Right atrium auricular region (tissue), 2 donors: ENCODE measurements around the gene BMP7. TPM values are rescaled to one million over a fixed set of nuclear protein-coding genes. Genes with fewer than 3 reads are reported as not detected.

Experiments
- DNase-seq: peaks from one replicate; pipeline ENCODE4 v3.0.0-alpha.2; 2019; ENCODE audit warnings: low spot score
- H3K27ac ChIP-seq, 2 donors: fragments of 200-600 bp; sonication (generic); 1 replicate in 1 of 2; 2 replicates in 1 of 2; pipeline ENCODE4 v1.5.1; 2016 to 2019
- H3K27me3 ChIP-seq, 2 donors: fragments of 200-600 bp; sonication (generic); one replicate each; pipeline versions ENCODE4 v1.5.1 to v1.6.0; 2017 to 2019
- H3K36me3 ChIP-seq: fragments of 200-600 bp; sonication (generic); one replicate; pipeline ENCODE4 v1.5.1; 2016
- H3K4me1 ChIP-seq, 2 donors: fragments of 200-600 bp; sonication (generic); one replicate each; pipeline versions ENCODE4 v1.5.1 to v1.6.0; 2017 to 2019
- H3K4me3 ChIP-seq, 2 donors: fragments of 200-600 bp; sonication (generic); 1 replicate in 1 of 2; 2 replicates in 1 of 2; pipeline ENCODE4 v1.5.1; 2017 to 2019; ENCODE audit warnings: mild to moderate bottlenecking in 1 of 2, moderate library complexity in 1 of 2
- H3K9me3 ChIP-seq, 2 donors: fragments of 200-600 bp; sonication (generic); one replicate each; pipeline ENCODE4 v1.5.1; 2019
- total RNA-seq, 2 donors: library from RNA; depleted of rRNA; stranded (reverse); fragments of >200 nt; gene quantifications; one replicate each; pipeline ENCODE4 v1.1.0, GENCODE V29; 2016
- TF ChIP-seq, protein P1 (sequence below), 2 donors: fragments of 200-600 bp; sonication (generic); IDR thresholded peaks; one replicate each; pipeline ENCODE4 v1.5.1; 2019; ENCODE audit warnings: antibody characterized with exemption in 2 of 2

BMP7 gene
- total RNA-seq, 2 donors from 2014 or later, result 15.1 to 23.0 TPM

DNA sequence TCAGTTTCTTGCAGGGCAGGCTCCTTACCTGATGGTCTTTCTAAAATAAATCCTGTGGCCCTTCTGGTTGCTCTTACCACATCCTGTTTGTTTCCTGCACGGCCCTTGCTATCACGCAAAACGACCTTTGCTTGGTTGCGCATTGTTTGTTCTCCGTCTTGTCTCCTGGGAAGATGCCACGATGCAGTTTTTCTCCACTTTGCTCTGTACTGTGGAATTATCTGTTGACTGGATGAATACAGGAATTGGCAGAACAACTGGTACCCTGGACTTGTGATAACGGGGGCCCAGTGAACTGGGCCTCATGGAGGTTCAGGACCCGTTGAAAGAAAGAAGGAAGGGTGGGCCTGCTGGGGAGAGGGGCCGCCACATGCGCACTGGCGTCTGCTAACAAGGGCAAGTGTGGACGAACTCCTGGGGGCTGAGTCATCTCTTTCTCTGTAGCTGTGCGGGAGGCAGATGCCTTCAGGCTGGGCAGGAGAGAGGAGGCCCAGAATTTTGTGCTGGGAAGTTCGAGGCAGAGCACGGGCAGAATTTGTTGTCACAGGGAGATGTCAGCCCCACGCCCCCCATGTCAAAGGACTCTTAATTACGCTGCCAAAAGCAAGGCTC is 139.9 kb downstream of the BMP7 start:
- Histone ChIP-seq H3K4me1 (no peaks in the 10 kb centered on the region), H3K36me3 (no peaks in the 10 kb centered on the region), H3K27me3 (no peaks in the 10 kb centered on the region), H3K27ac (no peak overlapping the region), H3K9me3 (no peaks in the 10 kb centered on the region), H3K4me3 (no peak overlapping the region)
- TF ChIP-seq, protein P1, sequence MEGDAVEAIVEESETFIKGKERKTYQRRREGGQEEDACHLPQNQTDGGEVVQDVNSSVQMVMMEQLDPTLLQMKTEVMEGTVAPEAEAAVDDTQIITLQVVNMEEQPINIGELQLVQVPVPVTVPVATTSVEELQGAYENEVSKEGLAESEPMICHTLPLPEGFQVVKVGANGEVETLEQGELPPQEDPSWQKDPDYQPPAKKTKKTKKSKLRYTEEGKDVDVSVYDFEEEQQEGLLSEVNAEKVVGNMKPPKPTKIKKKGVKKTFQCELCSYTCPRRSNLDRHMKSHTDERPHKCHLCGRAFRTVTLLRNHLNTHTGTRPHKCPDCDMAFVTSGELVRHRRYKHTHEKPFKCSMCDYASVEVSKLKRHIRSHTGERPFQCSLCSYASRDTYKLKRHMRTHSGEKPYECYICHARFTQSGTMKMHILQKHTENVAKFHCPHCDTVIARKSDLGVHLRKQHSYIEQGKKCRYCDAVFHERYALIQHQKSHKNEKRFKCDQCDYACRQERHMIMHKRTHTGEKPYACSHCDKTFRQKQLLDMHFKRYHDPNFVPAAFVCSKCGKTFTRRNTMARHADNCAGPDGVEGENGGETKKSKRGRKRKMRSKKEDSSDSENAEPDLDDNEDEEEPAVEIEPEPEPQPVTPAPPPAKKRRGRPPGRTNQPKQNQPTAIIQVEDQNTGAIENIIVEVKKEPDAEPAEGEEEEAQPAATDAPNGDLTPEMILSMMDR (IDR thresholded peaks at IDR 0.05), result no peak
- no peak for DNase-seq

DNA sequence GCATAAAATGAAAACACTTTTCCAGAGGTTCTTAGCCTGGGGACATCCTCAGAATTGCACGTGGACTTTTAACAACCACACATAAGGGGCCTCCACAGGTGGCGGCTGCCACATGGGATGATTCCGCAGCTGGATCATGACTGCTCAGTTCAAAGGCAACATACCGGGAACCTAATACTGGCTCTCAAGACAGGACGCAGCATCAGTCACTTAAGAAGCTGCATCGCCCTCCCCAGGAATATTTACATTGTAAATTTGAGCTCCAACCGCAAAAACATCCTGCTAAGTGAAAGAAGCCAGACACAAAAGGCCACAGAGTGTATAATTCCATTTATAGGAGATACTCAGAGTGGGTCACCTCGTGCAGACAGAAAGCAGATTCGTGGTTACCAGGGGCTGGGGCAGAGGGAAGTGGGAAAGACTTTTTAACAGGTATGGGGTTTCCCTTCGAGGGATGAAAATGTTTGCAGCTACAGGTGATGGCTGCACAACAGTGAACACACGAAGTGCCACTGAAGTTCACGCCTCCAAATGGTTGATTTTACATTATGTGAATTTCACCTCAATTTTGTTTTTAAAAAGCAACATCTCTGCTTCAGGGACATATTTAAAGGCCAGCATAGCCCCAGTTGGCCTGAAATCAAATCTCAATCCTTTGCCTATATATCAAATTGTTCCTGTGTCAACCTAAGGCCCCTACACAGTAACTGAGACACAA is 141.5 kb downstream of the BMP7 start:
- Histone ChIP-seq H3K4me1 (no peaks in the 10 kb centered on the region), H3K27me3 (no peaks in the 10 kb centered on the region), H3K36me3 (no peaks in the 10 kb centered on the region), H3K4me3 (no peak overlapping the region), H3K27ac (no peak overlapping the region), H3K9me3 (no peaks in the 10 kb centered on the region)
- TF ChIP-seq, protein P1 (IDR thresholded peaks at IDR 0.05), result no peak
- no peak for DNase-seq

DNA sequence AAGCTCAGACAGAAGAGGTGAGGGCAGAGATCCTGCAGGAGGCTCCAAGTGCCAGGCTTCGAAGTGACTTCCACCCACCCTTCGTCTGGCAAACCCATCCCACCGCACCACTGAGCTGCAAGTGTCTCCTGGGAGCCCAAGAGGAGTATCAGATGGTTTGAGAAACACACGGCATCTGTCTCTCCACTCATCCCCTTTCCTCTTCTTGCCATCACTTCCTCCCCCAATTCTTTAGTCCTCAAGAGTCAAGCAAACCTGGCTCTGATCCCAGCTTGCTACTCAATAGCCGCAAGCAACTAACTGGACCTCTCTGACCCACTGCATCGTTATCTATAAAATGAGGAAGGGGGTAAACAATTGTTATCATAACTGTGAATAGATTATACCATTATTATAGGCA is 142.1 kb downstream of the BMP7 start:
- Histone ChIP-seq H3K36me3 (no peaks in the 10 kb centered on the region), H3K9me3 (no peaks in the 10 kb centered on the region), H3K4me1 (no peaks in the 10 kb centered on the region), H3K27ac (no peak overlapping the region), H3K27me3 (no peaks in the 10 kb centered on the region), H3K4me3 (no peak overlapping the region)
- TF ChIP-seq, protein P1 (IDR thresholded peaks at IDR 0.05), result no peak
- no peak for DNase-seq

DNA sequence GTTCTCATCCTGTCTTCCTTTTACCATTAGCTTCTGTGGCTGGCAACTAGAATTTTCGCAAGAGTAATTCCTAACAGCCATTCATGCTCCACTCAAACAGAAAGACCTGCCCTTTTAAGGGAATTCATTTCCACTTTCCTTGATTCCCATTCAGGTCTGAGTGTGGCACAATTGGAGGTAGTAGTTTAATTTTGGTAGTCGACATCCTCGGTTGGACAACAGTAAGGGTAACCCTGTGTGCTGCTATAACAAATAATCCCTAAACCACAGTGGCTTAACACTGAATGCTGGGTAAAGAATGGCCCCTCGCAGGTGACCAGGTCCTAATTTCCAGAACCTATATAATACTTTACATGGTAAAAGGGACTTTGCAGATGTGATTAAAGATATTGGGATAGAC is 142.9 kb downstream of the BMP7 start:
- Histone ChIP-seq H3K4me1 (no peaks in the 10 kb centered on the region), H3K4me3 (no peak overlapping the region), H3K27me3 (no peaks in the 10 kb centered on the region), H3K9me3 (no peaks in the 10 kb centered on the region), H3K27ac (no peak overlapping the region), H3K36me3 (no peaks in the 10 kb centered on the region)
- TF ChIP-seq, protein P1 (IDR thresholded peaks at IDR 0.05), result no peak
- DNase-seq, result no peak

DNA sequence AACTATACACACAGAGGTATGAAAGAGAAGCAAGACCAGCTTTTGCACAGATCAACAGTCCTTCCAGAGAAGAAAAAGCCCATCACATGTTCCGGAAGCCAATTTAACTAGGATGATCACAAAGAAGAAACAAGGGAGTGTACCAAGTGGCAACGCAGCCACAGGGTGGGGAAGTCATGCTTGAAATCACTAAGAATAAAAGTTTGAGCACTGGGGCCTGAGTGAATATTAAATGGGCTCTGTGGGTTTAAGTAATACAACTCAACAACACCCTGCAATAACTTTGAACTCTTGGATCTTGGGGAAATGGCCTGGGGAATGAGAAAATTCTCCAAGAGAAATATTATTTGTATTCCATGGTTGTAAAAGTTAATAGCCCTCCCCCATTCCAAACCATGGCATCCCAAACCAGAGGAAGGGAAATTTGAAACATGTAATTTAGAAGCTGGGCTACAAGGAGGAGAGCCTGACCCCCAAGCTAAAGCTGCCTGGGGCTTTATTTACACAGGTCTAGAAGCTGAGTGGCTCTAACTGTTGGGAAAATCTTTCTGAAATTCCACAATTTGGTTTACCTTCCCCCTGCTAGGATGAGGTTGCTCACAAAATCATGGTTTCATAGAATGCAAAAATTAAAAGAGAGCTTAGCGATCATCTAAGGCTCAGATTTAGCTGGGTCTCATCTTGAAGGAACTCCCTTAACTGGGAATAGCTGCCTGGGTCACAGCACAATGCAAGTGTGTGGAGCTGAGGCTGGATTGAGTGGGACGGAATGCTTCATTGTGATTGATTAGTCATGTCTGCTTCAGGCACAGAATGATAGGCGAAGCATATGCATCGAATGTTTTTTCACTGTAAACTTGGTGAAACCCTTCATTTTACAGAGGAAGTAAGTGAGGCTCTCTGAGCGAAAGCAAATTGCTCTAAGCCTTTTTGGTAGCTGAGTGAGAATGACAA is 143.6 kb downstream of the BMP7 start:
- Histone ChIP-seq H3K4me3 (no peak overlapping the region), H3K9me3 (no peaks in the 10 kb centered on the region), H3K27ac (no peak overlapping the region), H3K36me3 (no peaks in the 10 kb centered on the region), H3K4me1 (no peaks in the 10 kb centered on the region), H3K27me3 (no peaks in the 10 kb centered on the region)
- DNase-seq, result no peak
- TF ChIP-seq, protein P1 (IDR thresholded peaks at IDR 0.05), result no peak
